GM12872 (cell line): ENCODE results near the gene PRMT7.

Experiments used
- TF ChIP-seq, protein P1 (sequence below): IDR thresholded peaks from 3 replicates; pipeline ENCODE4 v1.5.1; 2011; ENCODE audit warnings: low read depth, mild to moderate bottlenecking, low read length, moderate library complexity; ENCODE audit not compliant: insufficient read depth

Gene PRMT7

DNA sequence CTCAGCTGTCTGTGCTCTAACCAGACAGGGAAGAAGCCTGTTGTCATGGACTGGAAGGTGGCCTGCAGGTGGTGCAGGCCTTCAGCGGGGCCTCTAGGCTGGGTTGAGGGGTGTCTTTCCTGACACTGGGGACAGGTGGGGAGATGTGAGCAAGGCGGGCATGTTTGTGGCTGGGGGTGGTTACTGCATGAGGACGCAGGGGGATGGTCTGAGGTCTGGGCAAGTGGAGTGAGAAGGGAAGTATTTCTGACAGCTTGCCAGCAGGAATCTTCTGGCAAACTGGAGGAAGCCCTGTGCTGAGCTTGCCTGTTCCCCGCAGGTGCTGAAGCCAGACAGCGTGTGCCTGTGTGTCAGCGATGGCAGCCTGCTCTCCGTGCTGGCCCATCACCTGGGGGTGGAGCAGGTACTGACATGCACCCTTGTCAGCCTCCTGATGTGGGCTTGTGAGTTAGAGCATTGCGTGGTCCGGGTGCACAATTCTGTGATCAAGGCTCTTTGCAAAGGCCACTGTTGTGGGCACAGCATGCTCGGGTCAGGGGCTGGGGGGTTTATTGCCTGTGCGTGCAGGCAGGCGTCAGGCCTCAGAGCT is 36.2 kb downstream of the PRMT7 start:
- TF ChIP-seq, protein P1, sequence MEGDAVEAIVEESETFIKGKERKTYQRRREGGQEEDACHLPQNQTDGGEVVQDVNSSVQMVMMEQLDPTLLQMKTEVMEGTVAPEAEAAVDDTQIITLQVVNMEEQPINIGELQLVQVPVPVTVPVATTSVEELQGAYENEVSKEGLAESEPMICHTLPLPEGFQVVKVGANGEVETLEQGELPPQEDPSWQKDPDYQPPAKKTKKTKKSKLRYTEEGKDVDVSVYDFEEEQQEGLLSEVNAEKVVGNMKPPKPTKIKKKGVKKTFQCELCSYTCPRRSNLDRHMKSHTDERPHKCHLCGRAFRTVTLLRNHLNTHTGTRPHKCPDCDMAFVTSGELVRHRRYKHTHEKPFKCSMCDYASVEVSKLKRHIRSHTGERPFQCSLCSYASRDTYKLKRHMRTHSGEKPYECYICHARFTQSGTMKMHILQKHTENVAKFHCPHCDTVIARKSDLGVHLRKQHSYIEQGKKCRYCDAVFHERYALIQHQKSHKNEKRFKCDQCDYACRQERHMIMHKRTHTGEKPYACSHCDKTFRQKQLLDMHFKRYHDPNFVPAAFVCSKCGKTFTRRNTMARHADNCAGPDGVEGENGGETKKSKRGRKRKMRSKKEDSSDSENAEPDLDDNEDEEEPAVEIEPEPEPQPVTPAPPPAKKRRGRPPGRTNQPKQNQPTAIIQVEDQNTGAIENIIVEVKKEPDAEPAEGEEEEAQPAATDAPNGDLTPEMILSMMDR = no peak

DNA sequence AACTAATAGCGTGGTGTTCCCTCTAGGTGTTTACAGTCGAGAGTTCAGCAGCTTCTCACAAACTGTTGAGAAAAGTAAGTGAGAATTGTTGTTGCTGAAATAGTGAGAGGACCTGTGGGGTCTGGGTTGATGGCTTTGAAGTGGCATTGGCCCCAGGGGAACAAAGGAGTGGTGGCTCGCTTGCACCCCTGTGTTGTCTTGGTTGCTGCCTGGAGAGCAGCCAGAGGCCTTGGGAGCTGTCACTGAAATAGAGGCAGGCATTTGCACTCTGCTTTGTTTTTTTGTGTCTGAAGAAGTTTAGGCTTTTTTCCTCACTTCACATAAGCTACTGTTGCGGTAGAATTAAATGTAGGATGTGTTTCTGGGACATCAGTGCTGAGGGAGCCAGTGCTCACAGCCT is 36.8 kb downstream of the PRMT7 start:
- TF ChIP-seq, protein P1 = no peak

DNA sequence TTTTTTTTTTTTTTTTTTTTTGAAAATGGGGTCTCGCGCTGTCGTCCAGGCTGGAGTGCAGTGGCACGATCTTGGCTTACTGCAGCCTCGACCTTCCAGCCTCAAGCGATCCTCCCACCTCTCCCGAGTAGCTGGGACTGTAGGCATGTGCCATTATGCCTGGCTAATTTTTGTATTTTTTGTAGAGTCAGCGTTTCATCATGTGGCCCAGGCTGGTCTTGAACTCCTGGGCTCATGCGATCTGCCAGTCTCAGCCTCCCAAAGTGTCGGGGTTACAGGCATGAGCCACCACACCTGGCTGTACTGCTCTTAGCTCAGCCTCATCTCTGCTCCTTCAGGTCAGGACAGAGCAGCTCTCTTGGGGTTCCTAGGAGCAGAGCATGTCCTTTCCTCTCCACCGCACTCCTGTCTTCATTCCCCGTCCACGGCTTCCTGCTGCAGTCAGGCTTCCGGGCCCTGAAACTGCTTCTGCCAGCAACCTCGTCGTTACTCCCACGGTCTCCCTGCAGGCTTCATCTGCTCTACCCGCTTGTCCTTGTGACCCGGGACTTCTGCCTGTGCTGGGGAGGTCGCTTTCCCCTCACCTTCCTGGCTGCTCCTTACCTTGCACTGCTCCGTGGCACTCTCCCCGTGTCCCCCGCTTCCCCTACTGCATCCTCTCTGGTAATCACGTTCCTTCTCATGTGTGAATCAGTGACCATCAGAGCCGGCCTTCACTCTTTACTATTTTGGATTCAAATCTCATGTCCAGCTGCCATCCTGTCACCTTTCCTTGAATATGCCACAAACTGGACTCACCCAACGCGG is 38.0 kb downstream of the PRMT7 start:
- TF ChIP-seq, protein P1 = no peak

DNA sequence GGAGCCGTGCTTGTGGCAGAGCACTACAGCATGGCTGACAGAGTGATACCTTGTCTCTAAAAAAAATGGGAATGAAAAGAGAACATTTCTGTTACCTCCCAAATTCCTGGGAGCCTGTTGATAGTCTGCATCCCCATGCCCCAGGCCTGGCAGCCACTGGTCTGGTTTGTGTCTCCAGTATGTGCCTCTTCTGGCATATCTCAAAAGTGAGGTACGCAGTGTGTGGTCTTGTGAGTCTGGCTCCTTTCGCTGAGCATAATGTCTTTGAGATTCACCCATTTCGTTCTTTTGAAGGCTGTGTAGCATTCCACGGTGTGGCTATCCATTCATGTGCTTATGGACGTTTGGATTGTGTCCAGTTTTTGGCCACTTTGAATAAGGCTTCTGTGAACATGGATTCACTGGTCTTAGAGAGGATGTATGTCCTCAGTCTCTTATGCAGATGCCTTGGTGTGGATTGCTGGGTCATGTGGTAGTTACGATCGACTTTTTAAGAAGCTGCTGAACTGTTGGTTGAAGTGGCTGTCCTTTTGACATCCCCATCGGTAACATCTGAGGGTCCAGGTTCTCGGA is 39.1 kb downstream of the PRMT7 start:
- TF ChIP-seq, protein P1 = no peak

DNA sequence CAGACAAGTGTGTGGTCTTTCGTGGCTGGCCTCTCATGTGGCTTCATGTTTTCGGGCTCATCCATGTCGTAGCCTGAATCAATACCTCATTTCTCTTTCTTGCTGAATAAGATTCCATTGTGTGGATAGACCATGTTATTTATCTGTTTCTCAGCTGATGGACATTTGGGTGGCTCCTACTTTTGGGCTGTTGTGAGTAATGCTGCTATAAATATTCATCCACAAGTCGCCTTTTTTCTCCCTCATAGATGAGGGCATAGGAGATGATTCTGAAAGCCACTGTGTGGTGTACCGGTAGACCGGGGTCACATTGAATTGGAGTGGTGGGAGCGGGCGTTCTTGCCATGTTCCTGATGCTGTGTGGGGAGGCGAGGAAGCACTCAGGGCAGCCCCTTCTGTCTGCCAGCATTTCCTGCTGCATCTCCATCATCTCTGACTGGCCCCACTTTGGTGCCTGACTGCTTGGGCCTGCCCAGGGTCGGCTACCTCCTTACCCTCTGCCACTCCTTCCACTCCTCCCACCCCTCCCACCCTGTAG is 40.1 kb downstream of the PRMT7 start:
- TF ChIP-seq, protein P1 = no peak

DNA sequence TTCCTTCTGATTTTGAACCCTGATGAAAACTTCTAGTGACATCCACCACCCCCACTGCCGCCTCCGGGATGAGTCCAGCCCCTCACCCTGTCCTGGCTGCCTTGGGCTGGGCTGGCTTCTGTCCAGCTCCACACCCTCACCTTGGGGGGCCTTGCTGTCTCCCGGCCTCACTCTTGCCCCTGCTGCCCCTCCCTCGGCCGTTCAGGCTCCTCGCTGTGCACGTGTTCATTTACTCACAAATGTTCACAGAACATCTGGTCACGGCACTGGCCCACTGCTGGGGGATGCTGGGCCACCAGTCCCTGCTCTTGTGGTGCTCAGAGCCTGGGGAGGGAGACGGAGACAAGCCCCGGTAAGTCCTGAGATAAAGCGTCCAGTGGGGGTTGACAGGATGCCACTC is 40.6 kb downstream of the PRMT7 start:
- TF ChIP-seq, protein P1 = no peak

DNA sequence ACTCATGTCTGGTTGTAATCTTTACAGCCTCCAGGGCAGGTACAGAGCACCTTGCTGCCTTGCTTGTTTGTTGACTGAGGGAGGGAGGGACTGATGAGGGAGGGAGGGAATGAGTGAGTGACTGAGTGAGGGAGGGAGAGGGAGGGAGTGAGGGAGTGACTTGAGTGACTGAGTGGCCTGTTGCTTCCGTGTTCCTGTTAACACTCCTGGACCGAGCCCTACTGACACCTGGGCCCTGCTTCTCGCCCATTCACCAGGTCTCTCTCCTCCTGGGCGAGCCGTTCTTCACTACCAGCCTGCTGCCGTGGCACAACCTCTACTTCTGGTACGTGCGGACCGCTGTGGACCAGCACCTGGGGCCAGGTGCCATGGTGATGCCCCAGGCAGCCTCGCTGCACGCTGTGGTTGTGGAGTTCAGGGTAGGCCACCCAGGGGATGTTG is 41.2 kb downstream of the PRMT7 start:
- TF ChIP-seq, protein P1 = no peak
